Left ventricle myocardium inferior (tissue), 1 donor: ENCODE results near the gene BMP6. TPM values are rescaled to one million over a fixed set of nuclear protein-coding genes. Genes with fewer than 3 reads are reported as not detected.

ENCODE experiments used
- DNase-seq: peaks from one replicate; pipeline ENCODE4 v3.0.0-alpha.2; 2020
- H3K27ac ChIP-seq: fragments of 200-600 bp; replicated peaks from 2 replicates; pipeline ENCODE4 v1.8.0; 2021
- H3K27me3 ChIP-seq: fragments of 200-600 bp; 2 replicates; pipeline ENCODE4 v1.8.0; 2021; ENCODE audit warnings: low read depth
- H3K36me3 ChIP-seq: fragments of 200-600 bp; 2 replicates; pipeline ENCODE4 v1.8.0; 2021
- H3K4me1 ChIP-seq: fragments of 200-600 bp; 2 replicates; pipeline ENCODE4 v1.8.0; 2021
- H3K4me3 ChIP-seq: fragments of 200-600 bp; 2 replicates; pipeline ENCODE4 v1.8.0; 2021; ENCODE audit warnings: mild to moderate bottlenecking, moderate library complexity
- H3K9me3 ChIP-seq: fragments of 200-600 bp; replicated peaks from 2 replicates; pipeline ENCODE4 v1.8.0; 2021
- intact Hi-C: fragments of 100-400 bp; cut with micrococcal nuclease; formaldehyde crosslinking; loops from one replicate; pipeline ENCODE4 v1.11.0; 2022
- total RNA-seq: library from RNA; stranded (reverse); fragmentation: NEBNext Ultra II Directional; extraction: Animal tissue kit (Norgen Biotek cat#: 25700); gene quantifications from one replicate; pipeline ENCODE4 v1.2.1, GENCODE V29; 2021
- TF ChIP-seq, protein P1 (sequence below): fragments of 200-600 bp; IDR thresholded peaks from 2 replicates; pipeline ENCODE4 v1.8.0; 2021; ENCODE audit warnings: antibody characterized with exemption, mild to moderate bottlenecking, borderline replicate concordance
- donor health status: DM: no; HTN: yes; CAD: no; lungs with severe emphysema.

Gene BMP6
- total RNA-seq, 1 donor from 2014 or later = 5.2 TPM

DNA sequence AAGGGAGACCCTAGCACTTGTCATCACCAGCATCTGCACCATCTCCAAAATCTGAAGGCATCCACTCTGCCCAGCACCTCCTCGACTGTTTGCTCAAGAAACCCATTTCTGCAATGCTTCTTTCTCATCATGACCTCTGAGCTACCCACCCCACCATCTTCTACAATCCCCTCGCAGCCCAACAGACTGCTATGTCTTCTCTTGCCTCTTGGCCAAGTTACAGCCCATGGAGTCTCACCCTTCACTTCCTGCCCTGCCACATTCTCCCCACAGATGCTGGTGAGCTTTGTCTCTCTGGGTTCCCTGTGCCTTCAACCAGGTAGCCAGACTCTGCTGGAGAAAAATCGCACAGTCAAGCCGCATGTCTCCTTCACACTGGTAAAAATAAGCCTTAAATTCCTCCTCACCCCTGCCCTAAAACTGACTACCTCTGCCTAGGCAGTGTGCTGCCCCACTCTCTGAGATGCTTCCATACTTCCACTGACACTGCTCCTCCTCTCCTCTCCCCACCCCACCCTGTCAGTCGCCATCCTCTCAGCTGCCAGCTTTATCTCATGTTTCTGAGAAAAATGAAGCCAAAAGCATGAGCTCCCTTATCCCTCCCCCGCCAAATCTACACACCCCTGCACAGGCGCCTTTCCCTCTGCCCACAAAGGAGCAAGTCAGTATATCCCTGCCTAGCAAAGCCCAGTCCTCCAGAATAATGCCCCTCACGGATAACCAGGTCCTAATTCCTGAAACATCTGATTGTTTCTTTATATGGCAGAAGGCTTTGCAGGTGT is 187.0 kb downstream of the BMP6 start:
- intact Hi-C loops = no loop called here
- H3K27me3 ChIP-seq = no peaks in the 10 kb centered on the region
- peaks cover 31% of the 10 kb centered on the region for H3K4me1 ChIP-seq
- H3K9me3 ChIP-seq = no peaks in the 10 kb centered on the region
- H3K36me3 ChIP-seq = no peaks in the 10 kb centered on the region
- no peak overlapping the region for H3K4me3 ChIP-seq
- DNase-seq = no peak
- H3K27ac ChIP-seq = peak overlapping the region; percentile 47
- TF ChIP-seq, protein P1, sequence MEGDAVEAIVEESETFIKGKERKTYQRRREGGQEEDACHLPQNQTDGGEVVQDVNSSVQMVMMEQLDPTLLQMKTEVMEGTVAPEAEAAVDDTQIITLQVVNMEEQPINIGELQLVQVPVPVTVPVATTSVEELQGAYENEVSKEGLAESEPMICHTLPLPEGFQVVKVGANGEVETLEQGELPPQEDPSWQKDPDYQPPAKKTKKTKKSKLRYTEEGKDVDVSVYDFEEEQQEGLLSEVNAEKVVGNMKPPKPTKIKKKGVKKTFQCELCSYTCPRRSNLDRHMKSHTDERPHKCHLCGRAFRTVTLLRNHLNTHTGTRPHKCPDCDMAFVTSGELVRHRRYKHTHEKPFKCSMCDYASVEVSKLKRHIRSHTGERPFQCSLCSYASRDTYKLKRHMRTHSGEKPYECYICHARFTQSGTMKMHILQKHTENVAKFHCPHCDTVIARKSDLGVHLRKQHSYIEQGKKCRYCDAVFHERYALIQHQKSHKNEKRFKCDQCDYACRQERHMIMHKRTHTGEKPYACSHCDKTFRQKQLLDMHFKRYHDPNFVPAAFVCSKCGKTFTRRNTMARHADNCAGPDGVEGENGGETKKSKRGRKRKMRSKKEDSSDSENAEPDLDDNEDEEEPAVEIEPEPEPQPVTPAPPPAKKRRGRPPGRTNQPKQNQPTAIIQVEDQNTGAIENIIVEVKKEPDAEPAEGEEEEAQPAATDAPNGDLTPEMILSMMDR = no peak

DNA sequence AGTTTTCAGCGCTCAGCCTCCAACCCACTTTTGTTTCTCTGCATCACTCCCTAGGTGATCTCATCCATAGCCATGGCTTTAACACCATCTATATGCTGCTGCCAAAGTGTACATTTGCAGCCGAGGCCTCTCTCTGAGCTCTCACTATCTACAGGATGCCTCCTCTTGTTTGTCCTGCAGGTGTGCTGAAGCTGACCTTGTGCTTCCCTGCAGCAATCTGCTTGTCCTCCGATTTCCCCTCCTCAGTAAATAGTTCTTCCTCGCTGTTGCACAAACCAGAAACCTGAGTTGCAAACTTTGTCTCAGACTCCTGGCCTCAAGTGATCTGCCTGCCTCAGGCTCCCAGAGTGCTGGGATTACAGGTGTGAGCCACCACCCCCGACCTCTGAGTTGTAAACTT is 188.4 kb downstream of the BMP6 start:
- H3K4me1 ChIP-seq = peaks cover 19% of the 10 kb centered on the region
- H3K4me3 ChIP-seq = no peak overlapping the region
- H3K36me3 ChIP-seq = no peaks in the 10 kb centered on the region
- H3K27me3 ChIP-seq = no peaks in the 10 kb centered on the region
- TF ChIP-seq, protein P1 = no peak
- no peaks in the 10 kb centered on the region for H3K9me3 ChIP-seq
- H3K27ac ChIP-seq = no peak overlapping the region
- DNase-seq = no peak
- intact Hi-C loops = no loop called here

DNA sequence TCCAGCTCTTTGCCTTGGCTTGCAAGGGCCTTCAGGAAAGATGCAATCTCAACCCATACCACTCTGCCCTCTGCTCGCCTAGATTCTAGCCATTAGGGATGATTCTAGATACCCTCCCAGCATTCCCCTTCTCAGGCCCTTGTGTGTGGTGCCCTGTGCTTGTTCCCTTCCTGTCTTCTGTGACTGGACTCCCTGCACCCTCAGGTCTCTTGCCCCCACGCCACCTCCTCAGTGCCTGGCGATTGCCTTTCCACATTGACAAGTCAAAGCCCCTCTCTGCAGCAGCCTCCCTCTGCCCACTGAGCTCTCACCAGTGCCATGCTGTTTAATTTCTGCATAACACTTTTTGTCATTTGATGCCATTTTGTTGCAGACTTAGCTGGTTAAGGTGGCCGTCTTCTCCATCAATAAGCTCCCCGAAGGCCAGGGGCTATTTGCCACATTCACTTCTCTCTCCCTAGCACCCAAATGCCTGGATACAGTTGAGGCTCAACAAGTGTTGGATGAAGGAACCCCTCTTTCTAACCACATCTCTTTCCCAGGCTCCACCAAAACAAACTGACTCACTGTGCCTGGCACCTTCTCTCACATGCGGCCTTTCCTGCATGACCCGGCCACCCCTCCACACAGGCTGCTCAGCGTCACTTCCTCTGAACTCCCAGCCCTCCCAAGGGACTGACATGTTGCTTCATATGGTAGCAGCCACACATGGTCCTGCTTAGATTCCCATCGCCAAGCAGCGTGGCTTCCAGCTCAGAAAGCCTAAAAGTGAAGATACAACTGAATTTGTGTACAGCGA is 189.3 kb downstream of the BMP6 start:
- peak overlapping the region; percentile 27 for H3K27ac ChIP-seq

DNA sequence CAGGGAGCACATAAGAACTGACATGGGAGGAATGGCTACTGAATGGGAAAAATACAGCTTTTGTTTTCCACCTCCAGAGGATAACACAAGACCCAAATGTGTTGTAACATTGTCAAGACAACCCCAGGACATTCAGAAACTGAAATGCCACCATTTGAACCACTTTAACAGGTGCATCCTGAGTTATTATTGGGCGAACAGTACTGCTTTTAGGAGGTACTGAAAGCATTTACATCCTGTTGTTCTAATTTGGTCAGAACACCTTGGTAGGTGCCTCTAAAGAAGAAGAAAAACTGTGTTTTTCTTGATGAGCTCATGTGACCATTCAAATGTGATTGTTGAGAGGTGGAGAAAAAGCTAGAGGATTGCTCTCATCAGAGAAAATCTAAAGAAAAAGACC is 191.1 kb downstream of the BMP6 start:
- no peaks in the 10 kb centered on the region for H3K4me1 ChIP-seq
- no peak overlapping the region for H3K4me3 ChIP-seq
- no peak overlapping the region for H3K27ac ChIP-seq
- no peaks in the 10 kb centered on the region for H3K9me3 ChIP-seq
- no peak for DNase-seq
- TF ChIP-seq, protein P1 = no peak
- intact Hi-C loops = no loop called here
- H3K27me3 ChIP-seq = no peaks in the 10 kb centered on the region
- no peaks in the 10 kb centered on the region for H3K36me3 ChIP-seq

More for the DNA sequence above, 189.3 kb downstream of the BMP6 start:
- DNase-seq = peak; percentile 67
- intact Hi-C loops = no loop called here
- Histone ChIP-seq H3K36me3 (no peaks in the 10 kb centered on the region), H3K27me3 (no peaks in the 10 kb centered on the region), H3K9me3 (no peaks in the 10 kb centered on the region), H3K4me3 (no peak overlapping the region), H3K4me1 (peaks cover 10% of the 10 kb centered on the region)
- TF ChIP-seq, protein P1 = no peak

DNA sequence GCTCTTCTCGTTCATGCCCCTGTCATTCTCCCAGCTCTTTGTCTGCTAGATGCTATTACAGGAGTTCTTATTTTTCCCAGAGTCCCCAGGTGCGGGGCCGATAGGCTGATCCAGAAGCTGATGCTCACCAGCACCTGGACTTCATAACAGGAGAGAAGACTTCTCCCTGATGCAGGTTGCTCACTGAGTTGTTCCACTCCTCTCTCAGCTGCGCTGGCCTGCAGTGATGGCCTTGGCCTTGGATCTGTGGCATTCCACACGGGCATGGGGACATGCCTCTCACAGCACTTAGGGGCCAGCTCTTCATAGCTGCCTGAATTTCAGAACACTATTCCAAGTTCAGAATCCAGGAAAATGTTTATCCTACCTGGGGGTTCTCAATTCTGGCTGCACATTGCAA is 191.8 kb downstream of the BMP6 start:
- no peak for DNase-seq
- H3K9me3 ChIP-seq = no peaks in the 10 kb centered on the region
- no peak overlapping the region for H3K4me3 ChIP-seq
- no peaks in the 10 kb centered on the region for H3K36me3 ChIP-seq
- no peak overlapping the region for H3K27ac ChIP-seq
- intact Hi-C loops = no loop called here
- no peaks in the 10 kb centered on the region for H3K27me3 ChIP-seq
- H3K4me1 ChIP-seq = no peaks in the 10 kb centered on the region
- TF ChIP-seq, protein P1 = no peak
